ENCODE results near the gene HLF.

HLF gene

GRCh38 chr17:55354010-55354409 is 89.2 kb downstream of the HLF start:
- H3K27ac ChIP-seq = no peak overlapping the region
- no peak for TF ChIP-seq CTCF (conservative IDR thresholded peaks at IDR 0.05)

GRCh38 chr17:55354941-55355340 is 90.2 kb downstream of the HLF start:
- no peak for TF ChIP-seq CTCF (conservative IDR thresholded peaks at IDR 0.05)
- H3K27ac ChIP-seq = no peak overlapping the region

GRCh38 chr17:55356434-55357328 is 91.9 kb downstream of the HLF start:
- H3K27ac ChIP-seq = no peak overlapping the region
- TF ChIP-seq CTCF (conservative IDR thresholded peaks at IDR 0.05) = peak; percentile 89

DNA sequence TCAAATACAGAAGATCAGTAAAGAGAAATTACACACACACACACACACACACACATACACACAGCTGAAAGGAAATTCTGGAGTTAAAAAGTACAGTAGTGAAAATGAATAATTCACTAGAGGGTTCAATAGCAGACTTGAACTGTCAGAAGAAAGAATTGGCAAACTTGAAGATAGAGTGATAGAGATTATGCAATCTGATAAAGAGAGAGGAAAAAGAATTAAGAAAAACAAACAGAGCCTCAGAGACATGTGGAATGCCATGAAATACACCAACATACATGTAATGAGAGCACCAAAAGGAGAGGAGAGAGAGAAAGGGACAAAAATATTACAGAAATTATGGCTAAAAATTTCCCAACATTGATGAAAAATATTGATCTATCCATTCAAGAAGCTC is 96.2 kb downstream of the HLF start:
- no peak for TF ChIP-seq CTCF (conservative IDR thresholded peaks at IDR 0.05)
- H3K27ac ChIP-seq = no peak overlapping the region

DNA sequence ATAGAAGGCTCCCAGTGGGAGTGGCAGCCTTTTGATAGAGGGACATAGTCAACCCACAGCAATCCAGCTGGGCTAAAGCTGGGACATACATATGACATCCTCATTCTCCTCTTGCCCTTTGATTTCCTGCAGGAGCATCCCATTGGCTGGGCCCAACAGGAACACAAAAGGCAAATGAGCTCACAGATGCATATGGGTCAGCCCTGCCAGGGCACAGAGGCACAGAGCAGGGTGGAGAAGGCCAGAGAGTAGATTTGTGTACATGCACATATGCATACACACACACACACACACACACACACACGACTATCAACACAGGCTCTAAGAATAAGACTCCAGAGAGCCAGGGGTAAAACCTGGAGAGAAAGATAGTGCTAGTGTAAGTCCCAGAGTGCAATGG is 98.3 kb downstream of the HLF start:
- H3K27ac ChIP-seq = no peak overlapping the region; the same call in 1 of the 2 replicates

DNA sequence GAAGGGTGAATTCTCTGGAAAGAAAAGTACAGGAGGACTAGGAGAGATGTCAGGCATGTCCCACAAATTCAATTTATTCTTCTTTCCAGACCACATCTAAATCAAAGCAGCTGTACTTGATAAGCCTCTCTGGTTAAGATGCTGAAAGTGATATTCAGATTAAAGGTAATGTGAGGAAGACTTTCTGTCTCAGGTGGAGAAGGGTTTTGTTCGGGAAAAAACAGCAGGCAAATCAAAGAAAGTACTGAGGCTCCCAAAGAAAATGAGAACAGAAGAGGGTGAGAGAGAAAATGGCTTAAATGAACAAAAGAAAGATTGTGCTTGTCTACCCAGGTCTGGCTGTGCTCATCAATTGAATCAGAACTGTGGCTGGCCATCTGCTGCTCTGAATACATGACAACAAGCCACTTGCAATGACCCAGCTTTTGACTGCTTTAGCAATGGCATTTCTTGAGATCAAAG is 101.3 kb downstream of the HLF start:
- no peak for TF ChIP-seq CTCF (conservative IDR thresholded peaks at IDR 0.05)
- H3K27ac ChIP-seq = no peak overlapping the region

More for the DNA sequence above, 98.3 kb downstream of the HLF start:
- TF ChIP-seq CTCF (conservative IDR thresholded peaks at IDR 0.05) = no peak

DNA sequence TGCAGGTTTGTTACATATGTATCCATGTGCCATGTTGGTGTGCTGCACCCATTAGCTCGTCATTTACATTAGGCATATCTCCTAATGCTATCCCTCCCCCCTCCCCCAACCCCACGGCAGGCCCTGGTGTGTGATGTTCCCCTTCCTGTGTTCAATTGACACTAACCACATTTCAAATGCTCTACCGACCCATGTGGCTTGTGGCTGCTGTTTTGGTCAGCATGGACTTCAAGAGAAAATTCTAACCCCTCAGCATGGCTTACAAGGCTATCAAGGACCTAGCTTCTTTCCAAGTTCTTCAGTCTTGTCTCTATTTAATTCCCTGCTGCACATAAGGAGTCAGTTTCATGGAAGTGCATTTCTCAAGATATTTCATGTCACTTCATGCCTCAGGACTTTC is 103.9 kb downstream of the HLF start:
- TF ChIP-seq CTCF (conservative IDR thresholded peaks at IDR 0.05) = no peak

More for the DNA sequence above, 103.9 kb downstream of the HLF start:
- H3K27ac ChIP-seq = no peak overlapping the region
